HepG2 (cell line): ENCODE results near the gene FHL1. TPM values are rescaled to one million over a fixed set of nuclear protein-coding genes. Genes with fewer than 3 reads are reported as not detected.

Source experiments
- ATAC-seq: fragments of 200-7000 bp; cut with Tn5 transposase; 3 replicates; pipeline ENCODE4 v1.9.1; 2020; ENCODE audit warnings: mild to moderate bottlenecking, moderate library complexity
- BruUV-seq: library from RNA; stranded (reverse); fragments of 400-500 nt; replicated peaks from 2 replicates; lab custom pipeline; 2021; lab: Mats Ljungman, UMichigan
- CTCF ChIA-PET: fragments of 300-600 bp; formaldehyde crosslinking; extraction: SDS; loops from one replicate; lab custom pipeline; 2021; ENCODE audit warnings: low total read pairs, inconsistent platforms, low intra/inter-chr PET ratio; lab: Yijun Ruan, JAX
- POLR2A ChIA-PET: fragments of 350-600 bp; sonication (Branson Sonifier 250); formaldehyde crosslinking; loops from one replicate; lab custom pipeline; 2020; ENCODE audit warnings: antibody characterized with exemption, inconsistent platforms; lab: Yijun Ruan, JAX
- DNase-seq: peaks from one replicate; pipeline ENCODE4 v3.0.0-alpha.2; 2015; ENCODE audit warnings: low spot score
- FAIRE-seq: peaks from 3 replicates; lab custom pipeline; 2011; peaks lifted over from hg19 to GRCh38; lab: Jason Lieb, UNC
- H2AFZ ChIP-seq: one replicate; pipeline ENCODE4 v1.6.1; 2011; ENCODE audit warnings: low read length, inconsistent platforms
- H3K27ac ChIP-seq: fragments of 300-600 bp; 3 replicates; pipeline ENCODE4 v1.8.0; 2011; ENCODE audit warnings: mixed run types, mild to moderate bottlenecking, mixed read lengths, low read length, inconsistent platforms; ENCODE audit not compliant: insufficient read depth; ENCODE audit errors: extremely low read length
- H3K27me3 ChIP-seq, 2 experiments: fragments of 200-600 bp in 1 of 2; 2 replicates in 1 of 2; 3 replicates in 1 of 2; pipeline versions ENCODE4 v1.6.0 to v1.8.0; 2011; ENCODE audit warnings: low read length in 2 of 2, mild to moderate bottlenecking in 2 of 2, moderate library complexity in 2 of 2, inconsistent platforms in 1 of 2; ENCODE audit not compliant: insufficient read depth in 2 of 2, control insufficient read depth in 1 of 2
- H3K36me3 ChIP-seq, 2 experiments: fragments of 200-600 bp in 1 of 2; replicated peaks in 1 of 2; 2 replicates in 1 of 2; 3 replicates in 1 of 2; pipeline versions ENCODE4 v1.5.1 to v1.8.0; 2011; ENCODE audit warnings: low read length in 2 of 2, inconsistent platforms in 1 of 2; ENCODE audit not compliant: insufficient read depth in 2 of 2, control insufficient read depth in 1 of 2
- H3K4me1 ChIP-seq: 2 replicates; pipeline ENCODE4 v1.5.1; 2012; ENCODE audit warnings: low read length, inconsistent platforms; ENCODE audit not compliant: insufficient read depth
- H3K4me2 ChIP-seq: 2 replicates; pipeline ENCODE4 v1.6.0; 2011; ENCODE audit warnings: low read depth, low read length, inconsistent platforms
- H3K4me3 ChIP-seq, 3 experiments: fragments of 200-600 bp in 1 of 3; sonication (generic), shearing (Covaris generic) in 1 of 3; replicated peaks in 1 of 3; 2 replicates each; pipeline ENCODE4 v1.5.1; 2011 to 2016; ENCODE audit warnings: low read length in 3 of 3, inconsistent platforms in 2 of 3, low read depth in 2 of 3, mild to moderate bottlenecking in 2 of 3, control low read depth in 1 of 3, mixed read lengths in 1 of 3; ENCODE audit not compliant: insufficient read depth in 1 of 3
- H3K79me2 ChIP-seq: one replicate; pipeline ENCODE4 v1.6.1; 2011; ENCODE audit warnings: low read length, inconsistent platforms; ENCODE audit not compliant: insufficient read depth
- H3K9ac ChIP-seq: 2 replicates; pipeline ENCODE4 v1.6.0; 2011; ENCODE audit warnings: mild to moderate bottlenecking, low read depth, low read length, inconsistent platforms; ENCODE audit not compliant: insufficient read depth
- H3K9me3 ChIP-seq: 2 replicates; pipeline ENCODE4 v1.5.1; 2012; ENCODE audit warnings: mild to moderate bottlenecking, low read length
- H4K20me1 ChIP-seq: 2 replicates; pipeline ENCODE4 v1.6.0; 2011; ENCODE audit warnings: inconsistent platforms, mild to moderate bottlenecking, low read length, moderate library complexity; ENCODE audit not compliant: insufficient read depth
- ATF5 ChIP-seq: sonication (generic); formaldehyde crosslinking; IDR thresholded peaks from 2 replicates; pipeline ENCODE4 v1.4.0; 2020; ENCODE audit warnings: mild to moderate bottlenecking, low read depth, missing genetic modification reagents
- DMTF1 ChIP-seq: sonication (generic); formaldehyde crosslinking; IDR thresholded peaks from 2 replicates; pipeline ENCODE4 v1.4.0; 2020; ENCODE audit warnings: mild to moderate bottlenecking, missing genetic modification reagents
- KLF9 ChIP-seq: IDR thresholded peaks from 2 replicates; pipeline ENCODE4 v1.6.1; 2016; ENCODE audit warnings: low read depth
- PREB ChIP-seq: sonication (generic); formaldehyde crosslinking; IDR thresholded peaks from 2 replicates; pipeline ENCODE4 v1.4.0; 2020; ENCODE audit warnings: missing genetic modification reagents
- SYNCRIP ChIP-seq: fragments of 200-400 bp; formaldehyde crosslinking; IDR thresholded peaks from 2 replicates; pipeline ENCODE4 v1.6.1; 2018; ENCODE audit warnings: mild to moderate bottlenecking, low read depth, low read length; ENCODE audit not compliant: insufficient read depth
- TBX2 ChIP-seq: sonication (generic); formaldehyde crosslinking; IDR thresholded peaks from 2 replicates; pipeline ENCODE4 v1.5.0; 2020; ENCODE audit warnings: missing genetic modification reagents, mild to moderate bottlenecking, borderline replicate concordance
- ZNF317 ChIP-seq: sonication (generic); formaldehyde crosslinking; IDR thresholded peaks from 2 replicates; pipeline ENCODE4 v1.5.0; 2020; ENCODE audit warnings: mild to moderate bottlenecking, missing genetic modification reagents
- ZNF326 ChIP-seq: sonication (generic); formaldehyde crosslinking; IDR thresholded peaks from 2 replicates; pipeline ENCODE4 v1.4.0; 2020; ENCODE audit warnings: missing genetic modification reagents, borderline replicate concordance
- ZNF34 ChIP-seq: sonication (generic); formaldehyde crosslinking; IDR thresholded peaks from 2 replicates; pipeline ENCODE4 v1.4.0; 2020; ENCODE audit warnings: mild to moderate bottlenecking, missing genetic modification reagents, borderline replicate concordance
- ZNF761 ChIP-seq: sonication (generic); formaldehyde crosslinking; conservative IDR thresholded peaks from 2 replicates; pipeline ENCODE4 v1.4.0; 2020; ENCODE audit warnings: mild to moderate bottlenecking, missing genetic modification reagents
- ZNF781 ChIP-seq: sonication (generic); formaldehyde crosslinking; IDR thresholded peaks from 2 replicates; pipeline ENCODE4 v1.5.1; 2020; ENCODE audit warnings: borderline replicate concordance, mild to moderate bottlenecking, missing genetic modification reagents; ENCODE audit errors: not compliant biosample characterization
- WGBS: methylation state at CpG from one replicate; pipeline ENCODE4 v1.1.6; 2017; ENCODE audit warnings: low lambda C conversion rate; 5-methylcytosine and 5-hydroxymethylcytosine counted together
- in situ Hi-C: cut with HindIII; loops from 2 replicates; pipeline ENCODE4 v1.10.0; 2017; ENCODE audit warnings: low pct_unique_long_range_greater_than_20kb; ENCODE audit not compliant: extremely low pct_ligation_motif_present
- intact Hi-C: fragments of 100-400 bp; cut with micrococcal nuclease; formaldehyde crosslinking; loops from one replicate; pipeline ENCODE4 v1.10.0; 2022; ENCODE audit not compliant: unreplicated experiment
- polyA plus RNA-seq, 8 experiments: library from polyadenylated mRNA; depleted of rRNA in 3 of 8; stranded (reverse) in 7 of 8; unstranded in 1 of 8; fragments of >200 nt; fragmentation: Illumina TruSeq in 4 of 8; extraction: Trizol in 4 of 8; gene quantifications; 2 replicates each; pipeline versions ENCODE4 v1.2.1 to v1.2.3, GENCODE V29; 2011 to 2016; ENCODE audit warnings: low read depth in 4 of 8, missing spikeins in 1 of 8, mixed read lengths in 1 of 8; ENCODE audit not compliant: insufficient read depth in 1 of 8
- total RNA-seq, 5 experiments: library from RNA; depleted of rRNA; stranded (reverse); fragments of >200 nt; fragmentation: Illumina TruSeq; extraction: Trizol; gene quantifications; 2 replicates each; pipeline ENCODE4 v1.2.3, GENCODE V29; 2016; ENCODE audit warnings: low read depth in 1 of 5

FHL1 gene
- total and polyA plus RNA-seq, 2 of the 13 experiments (the other 11 are each of a cell fraction or from before 2014, with no cell fraction given), result 0.33 TPM; not detected in 1

GRCh38 chrX:136210806-136211205, 63.5 kb downstream of the FHL1 start (continued):
- TF ChIP-seq DMTF1 (CRISPR knock-in tag) (no peak), PREB (CRISPR knock-in tag) (no peak), SYNCRIP (no peak), ATF5 (CRISPR knock-in tag) (no peak), KLF9 (CRISPR knock-in tag) (no peak)

GRCh38 chrX:136211766-136212556, 64.6 kb downstream of the FHL1 start:
- Histone ChIP-seq H3K9ac (no peak overlapping the region), H2AFZ (no peak overlapping the region), H3K4me2 (no peak overlapping the region), H3K4me1 (no peaks in the 10 kb centered on the region), H3K27ac (no peak overlapping the region), H3K4me3 (no peak overlapping the region), H3K27me3 (no peaks in the 10 kb centered on the region; a peak in 1 of 5 replicates), H3K9me3 (no peaks in the 10 kb centered on the region), H3K36me3 (no peaks in the 10 kb centered on the region), H3K79me2 (no peaks in the 10 kb centered on the region), H4K20me1 (no peaks in the 10 kb centered on the region)
- BruUV-seq, result no TSS peak
- no peak for DNase-seq
- POLR2A ChIA-PET, result no interaction called here
- WGBS, result 0% methylated on average over 1 of the region's 11 CpGs
- in situ Hi-C loops (no loop called here), intact Hi-C loops (no loop called here)
- FAIRE-seq, result no peak
- no peak for TF ChIP-seq ZNF761 (CRISPR knock-in tag)
- TF ChIP-seq ZNF34 (CRISPR knock-in tag), result no peak
- no peak for TF ChIP-seq ZNF326 (CRISPR knock-in tag)
- TF ChIP-seq TBX2 (CRISPR knock-in tag), result no peak
- TF ChIP-seq ZNF317 (CRISPR knock-in tag), result no peak
- no peak for TF ChIP-seq ZNF781 (CRISPR knock-in tag)
- CTCF ChIA-PET, result no interaction called here
- ATAC-seq, result no peak
